Measurements from ENCODE around the gene MTAP. TPM values are rescaled to one million over a fixed set of nuclear protein-coding genes. Genes with fewer than 3 reads are reported as not detected.

The MTAP gene
- total RNA-seq, 2 experiments from 2014 or later = 17.2 to 17.8 TPM

GRCh38 chr9:21966140-21966851, 163.9 kb downstream of the MTAP start:
- ATAC-seq (ENCODE audit: poor library complexity) = no peak
- Histone ChIP-seq H3K36me3 (ENCODE audit: insufficient read depth, low read length) (no peaks in the 10 kb centered on the region), H3K27me3 (ENCODE audit: control insufficient read depth in 1 of 2, insufficient read depth in 2 of 2, low read length in 2 of 2) (peaks cover 79 to 93% of the 10 kb centered on the region in 2 experiments), H3K9me3 (ENCODE audit: control insufficient read depth in 1 of 2, insufficient read depth in 1 of 2, low read length in 2 of 2) (peaks cover 47 to 63% of the 10 kb centered on the region in 2 experiments), H3K4me1 (ENCODE audit: insufficient read depth, low read length) (peaks cover 38% of the 10 kb centered on the region), H3K27ac (ENCODE audit: low read depth in 1 of 2, low read length in 2 of 2) (no peak overlapping the region), H3K4me3 (ENCODE audit: low read length) (no peak overlapping the region)
- intact Hi-C loops (cut with DNase I, micrococcal nuclease) = loop anchor here in 1 of 2 experiments (5.0 kb wide), 1 partner anchor 36 kb away; no protein-coding TSS in a partner anchor
- no peak for TF ChIP-seq CTCF (IDR thresholded peaks at IDR 0.05)
- CTCF ChIA-PET = interaction anchor here (0.8 to 1.0 kb wide), 2 partner anchors 42 to 948 kb away, joined by 3 read pairs; no protein-coding TSS in a partner anchor
- H3K4me1 Mint-ChIP-seq (ENCODE audit: low read depth) = peaks cover 31% of the 10 kb centered on the region
- no peak for DNase-seq
- no peak overlapping the region for H3K27ac Mint-ChIP-seq
- POLR2A ChIA-PET = no interaction called here
- peaks cover 25% of the 10 kb centered on the region for H3K9me3 Mint-ChIP-seq
- no peak overlapping the region for H3K4me3 Mint-ChIP-seq
- peaks cover 98% of the 10 kb centered on the region for H3K27me3 Mint-ChIP-seq
- peaks cover 10% of the 10 kb centered on the region for H3K36me3 Mint-ChIP-seq (ENCODE audit: low read depth)

- ATAC-seq (ENCODE audit: poor library complexity) (no peak), DNase-seq (no peak)
- Histone ChIP-seq H3K4me3 (ENCODE audit: low read length) (no peak overlapping the region), H3K27ac (ENCODE audit: low read depth in 1 of 2, low read length in 2 of 2) (no peak overlapping the region), H3K27me3 (ENCODE audit: control insufficient read depth in 1 of 2, insufficient read depth in 2 of 2, low read length in 2 of 2) (peaks cover 82 to 99% of the 10 kb centered on the region in 2 experiments), H3K4me1 (ENCODE audit: insufficient read depth, low read length) (peaks cover 38% of the 10 kb centered on the region), H3K36me3 (ENCODE audit: insufficient read depth, low read length) (no peaks in the 10 kb centered on the region), H3K9me3 (ENCODE audit: control insufficient read depth in 1 of 2, insufficient read depth in 1 of 2, low read length in 2 of 2) (peaks cover 51 to 64% of the 10 kb centered on the region in 2 experiments)
- no peak for TF ChIP-seq CTCF (IDR thresholded peaks at IDR 0.05)
- Mint-ChIP-seq H3K4me3 (no peak overlapping the region), H3K27ac (no peak overlapping the region), H3K27me3 (peaks cover 98% of the 10 kb centered on the region), H3K9me3 (peaks cover 26% of the 10 kb centered on the region), H3K36me3 (ENCODE audit: low read depth) (peaks cover 11% of the 10 kb centered on the region), H3K4me1 (ENCODE audit: low read depth) (peaks cover 33% of the 10 kb centered on the region)
- ChIA-PET POLR2A (no interaction called here), CTCF (no interaction called here)
- intact Hi-C loops (cut with DNase I, micrococcal nuclease) = loop anchor here in 1 of 2 experiments (5.0 kb wide), 1 partner anchor 35 kb away; no protein-coding TSS in a partner anchor
Observed at GRCh38 chr9:21967169-21967568, 164.7 kb downstream of the MTAP start.

GRCh38 chr9:21967702-21968101, 165.3 kb downstream of the MTAP start:
- H3K27ac Mint-ChIP-seq = peak overlapping the region; percentile 1

More at GRCh38 chr9:21967702-21968101, 165.3 kb downstream of the MTAP start:
- Mint-ChIP-seq H3K4me3 (no peak overlapping the region), H3K36me3 (ENCODE audit: low read depth) (peaks cover 11% of the 10 kb centered on the region), H3K9me3 (peaks cover 24% of the 10 kb centered on the region), H3K4me1 (ENCODE audit: low read depth) (peaks cover 33% of the 10 kb centered on the region), H3K27me3 (peaks cover 98% of the 10 kb centered on the region)
- peaks cover 38% of the 10 kb centered on the region for H3K4me1 ChIP-seq (ENCODE audit: insufficient read depth, low read length)
- H3K36me3 ChIP-seq (ENCODE audit: insufficient read depth, low read length) = no peaks in the 10 kb centered on the region
- ATAC-seq (ENCODE audit: poor library complexity) = no peak
- peaks cover 82 to 100% of the 10 kb centered on the region in 2 experiments for H3K27me3 ChIP-seq (ENCODE audit: control insufficient read depth in 1 of 2, insufficient read depth in 2 of 2, low read length in 2 of 2)
- intact Hi-C loops (cut with DNase I, micrococcal nuclease) = loop anchor here in 1 of 2 experiments (5.0 kb wide), 1 partner anchor 35 kb away; no protein-coding TSS in a partner anchor
- ChIA-PET CTCF (no interaction called here), POLR2A (no interaction called here)
- peak in 2 of 14 experiments; percentile 30 to 41 for DNase-seq
- H3K9me3 ChIP-seq (ENCODE audit: control insufficient read depth in 1 of 2, insufficient read depth in 1 of 2, low read length in 2 of 2) = peaks cover 52 to 64% of the 10 kb centered on the region in 2 experiments
- no peak overlapping the region for H3K27ac ChIP-seq (ENCODE audit: low read depth in 1 of 2, low read length in 2 of 2)
- H3K4me3 ChIP-seq (ENCODE audit: low read length) = no peak overlapping the region
- TF ChIP-seq CTCF (IDR thresholded peaks at IDR 0.05) = no peak
